ENCODE data around the gene SF3A2. TPM values are rescaled to one million over a fixed set of nuclear protein-coding genes. Genes with fewer than 3 reads are reported as not detected.

The SF3A2 gene
- total and polyA plus RNA-seq, 10 of the 15 experiments (the other 5 are each of a cell fraction or from before 2014, with no cell fraction given) = 0.33 to 143 (median 30.6) TPM

- TF ChIP-seq, protein P1, sequence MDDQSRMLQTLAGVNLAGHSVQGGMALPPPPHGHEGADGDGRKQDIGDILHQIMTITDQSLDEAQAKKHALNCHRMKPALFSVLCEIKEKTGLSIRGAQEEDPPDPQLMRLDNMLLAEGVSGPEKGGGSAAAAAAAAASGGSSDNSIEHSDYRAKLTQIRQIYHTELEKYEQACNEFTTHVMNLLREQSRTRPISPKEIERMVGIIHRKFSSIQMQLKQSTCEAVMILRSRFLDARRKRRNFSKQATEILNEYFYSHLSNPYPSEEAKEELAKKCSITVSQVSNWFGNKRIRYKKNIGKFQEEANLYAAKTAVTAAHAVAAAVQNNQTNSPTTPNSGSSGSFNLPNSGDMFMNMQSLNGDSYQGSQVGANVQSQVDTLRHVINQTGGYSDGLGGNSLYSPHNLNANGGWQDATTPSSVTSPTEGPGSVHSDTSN (IDR thresholded peaks at IDR 0.05; ENCODE audit: insufficient replicate concordance, low read depth, low read length) = peak; percentile 30
- TF ChIP-seq KDM1A (IDR thresholded peaks at IDR 0.05; ENCODE audit: borderline replicate concordance) (no peak), HDAC6 (IDR thresholded peaks at IDR 0.05; ENCODE audit: unreplicated experiment) (peak; percentile 66), FOS (IDR thresholded peaks at IDR 0.05; ENCODE audit: borderline replicate concordance, extremely low read depth, insufficient read length) (peak; percentile 41), CBX3 (IDR thresholded peaks at IDR 0.05; ENCODE audit: borderline replicate concordance, low read depth) (no peak), HCFC1 (IDR thresholded peaks at IDR 0.05; ENCODE audit: low read length) (peak; percentile 44; the same call in 1 of the 2 replicates), EP300 (IDR thresholded peaks at IDR 0.05; ENCODE audit: borderline replicate concordance in 1 of 2, control insufficient read depth in 1 of 2, low read depth in 2 of 2, low read length in 2 of 2) (no peak), SMARCA5 (IDR thresholded peaks at IDR 0.05) (peak; percentile 35), IKZF1 (conservative IDR thresholded peaks at IDR 0.05) (peak; percentile 65), SMAD5 (IDR thresholded peaks at IDR 0.05; ENCODE audit: low read depth) (peak; percentile 99), CHD2 (IDR thresholded peaks at IDR 0.05; ENCODE audit: borderline replicate concordance, low read depth, low read length) (peak; percentile 86), HDAC2 (IDR thresholded peaks at IDR 0.05) (no peak), STAT1 (conservative IDR thresholded peaks at IDR 0.05) (peak; percentile 87; the same call in 1 of the 2 replicates), SRF (IDR thresholded peaks at IDR 0.05; ENCODE audit: low read depth in 2 of 2, low read length in 2 of 2) (0 out of 4 replicates have a peak, but pooled peaks of 1 of the 2 experiments have one; percentile 19), ESRRA (IDR thresholded peaks at IDR 0.05; ENCODE audit: low read length) (peak; percentile 72; the same call in 1 of the 2 replicates), SREBF1 (IDR thresholded peaks at IDR 0.05; ENCODE audit: low read length) (0 out of 2 replicates have a peak, but pooled peaks have one; percentile 18), LARP7 (IDR thresholded peaks at IDR 0.05) (peak; percentile 99), BACH1 (IDR thresholded peaks at IDR 0.05; ENCODE audit: borderline replicate concordance) (peak; percentile 90), MYB (IDR thresholded peaks at IDR 0.05; ENCODE audit: borderline replicate concordance, low read depth, low read length) (no peak), ZNF217 (IDR thresholded peaks at IDR 0.05) (no peak), ZNF384 (IDR thresholded peaks at IDR 0.05; ENCODE audit: borderline replicate concordance, low read depth, low read length) (peak; percentile 31; the same call in 1 of the 2 replicates)
- TF ChIP-seq, protein P2, sequence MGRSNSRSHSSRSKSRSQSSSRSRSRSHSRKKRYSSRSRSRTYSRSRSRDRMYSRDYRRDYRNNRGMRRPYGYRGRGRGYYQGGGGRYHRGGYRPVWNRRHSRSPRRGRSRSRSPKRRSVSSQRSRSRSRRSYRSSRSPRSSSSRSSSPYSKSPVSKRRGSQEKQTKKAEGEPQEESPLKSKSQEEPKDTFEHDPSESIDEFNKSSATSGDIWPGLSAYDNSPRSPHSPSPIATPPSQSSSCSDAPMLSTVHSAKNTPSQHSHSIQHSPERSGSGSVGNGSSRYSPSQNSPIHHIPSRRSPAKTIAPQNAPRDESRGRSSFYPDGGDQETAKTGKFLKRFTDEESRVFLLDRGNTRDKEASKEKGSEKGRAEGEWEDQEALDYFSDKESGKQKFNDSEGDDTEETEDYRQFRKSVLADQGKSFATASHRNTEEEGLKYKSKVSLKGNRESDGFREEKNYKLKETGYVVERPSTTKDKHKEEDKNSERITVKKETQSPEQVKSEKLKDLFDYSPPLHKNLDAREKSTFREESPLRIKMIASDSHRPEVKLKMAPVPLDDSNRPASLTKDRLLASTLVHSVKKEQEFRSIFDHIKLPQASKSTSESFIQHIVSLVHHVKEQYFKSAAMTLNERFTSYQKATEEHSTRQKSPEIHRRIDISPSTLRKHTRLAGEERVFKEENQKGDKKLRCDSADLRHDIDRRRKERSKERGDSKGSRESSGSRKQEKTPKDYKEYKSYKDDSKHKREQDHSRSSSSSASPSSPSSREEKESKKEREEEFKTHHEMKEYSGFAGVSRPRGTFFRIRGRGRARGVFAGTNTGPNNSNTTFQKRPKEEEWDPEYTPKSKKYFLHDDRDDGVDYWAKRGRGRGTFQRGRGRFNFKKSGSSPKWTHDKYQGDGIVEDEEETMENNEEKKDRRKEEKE (IDR thresholded peaks at IDR 0.05) = no peak
- TF ChIP-seq, protein P3, sequence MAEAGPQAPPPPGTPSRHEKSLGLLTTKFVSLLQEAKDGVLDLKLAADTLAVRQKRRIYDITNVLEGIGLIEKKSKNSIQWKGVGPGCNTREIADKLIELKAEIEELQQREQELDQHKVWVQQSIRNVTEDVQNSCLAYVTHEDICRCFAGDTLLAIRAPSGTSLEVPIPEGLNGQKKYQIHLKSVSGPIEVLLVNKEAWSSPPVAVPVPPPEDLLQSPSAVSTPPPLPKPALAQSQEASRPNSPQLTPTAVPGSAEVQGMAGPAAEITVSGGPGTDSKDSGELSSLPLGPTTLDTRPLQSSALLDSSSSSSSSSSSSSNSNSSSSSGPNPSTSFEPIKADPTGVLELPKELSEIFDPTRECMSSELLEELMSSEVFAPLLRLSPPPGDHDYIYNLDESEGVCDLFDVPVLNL (IDR thresholded peaks at IDR 0.05; ENCODE audit: low read depth, low read length) = no peak
- TF ChIP-seq, protein P4, sequence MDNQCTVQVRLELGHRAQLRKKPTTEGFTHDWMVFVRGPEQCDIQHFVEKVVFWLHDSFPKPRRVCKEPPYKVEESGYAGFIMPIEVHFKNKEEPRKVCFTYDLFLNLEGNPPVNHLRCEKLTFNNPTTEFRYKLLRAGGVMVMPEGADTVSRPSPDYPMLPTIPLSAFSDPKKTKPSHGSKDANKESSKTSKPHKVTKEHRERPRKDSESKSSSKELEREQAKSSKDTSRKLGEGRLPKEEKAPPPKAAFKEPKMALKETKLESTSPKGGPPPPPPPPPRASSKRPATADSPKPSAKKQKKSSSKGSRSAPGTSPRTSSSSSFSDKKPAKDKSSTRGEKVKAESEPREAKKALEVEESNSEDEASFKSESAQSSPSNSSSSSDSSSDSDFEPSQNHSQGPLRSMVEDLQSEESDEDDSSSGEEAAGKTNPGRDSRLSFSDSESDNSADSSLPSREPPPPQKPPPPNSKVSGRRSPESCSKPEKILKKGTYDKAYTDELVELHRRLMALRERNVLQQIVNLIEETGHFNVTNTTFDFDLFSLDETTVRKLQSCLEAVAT (IDR thresholded peaks at IDR 0.05) = peak; percentile 97
Observed at GRCh38 chr19:2269244-2270156, 32.9 kb downstream of the SF3A2 start (continued).
